ENCODE results near the gene PRSS38. TPM values are rescaled to one million over a fixed set of nuclear protein-coding genes. Genes with fewer than 3 reads are reported as not detected.

PRSS38 gene
- polyA plus RNA-seq, 1 donor (not counting 4 experiments of a cell fraction or from before 2014, with no cell fraction given), result not detected

DNA sequence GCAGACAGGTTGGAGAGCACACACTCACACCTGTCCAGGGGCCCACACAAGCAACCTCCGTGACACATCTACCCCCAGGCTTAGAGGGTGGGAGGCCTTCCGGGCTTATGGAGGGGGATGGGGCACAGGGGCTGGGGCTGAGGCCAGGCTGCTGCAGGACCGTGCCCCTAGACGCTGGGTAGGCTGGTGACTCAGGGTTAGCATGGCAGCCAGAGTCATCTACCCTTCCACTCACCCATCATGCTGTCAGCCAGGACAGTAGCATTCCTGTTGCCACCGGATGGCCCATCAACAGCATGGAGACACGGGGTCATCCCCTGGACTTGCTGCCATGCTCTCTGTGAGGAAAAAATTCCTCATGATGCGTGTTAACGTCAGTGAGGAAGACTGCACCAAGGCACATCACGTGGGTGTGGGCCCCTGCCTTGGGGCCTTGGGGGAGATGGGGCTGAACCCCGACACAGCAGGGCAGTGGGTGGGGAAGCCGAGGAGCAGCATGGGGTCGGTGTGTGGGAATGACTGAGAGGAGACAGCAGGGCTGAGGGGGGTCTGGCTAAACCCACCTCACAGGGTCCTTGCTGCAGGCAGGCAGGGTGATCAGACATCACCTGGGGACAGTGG, 79.5 kb downstream of the PRSS38 start:
- FAIRE-seq (no peak), DNase-seq (ENCODE audit: low read depth, low spot score) (no peak)
- Histone ChIP-seq H4K20me1 (ENCODE audit: control insufficient read depth, extremely low read depth, insufficient read depth, low read length) (no peaks in the 10 kb centered on the region), H3K4me1 (ENCODE audit: control insufficient read depth, extremely low read depth, insufficient read depth, low read length) (peaks cover 3% of the 10 kb centered on the region), H3K36me3 (ENCODE audit: control insufficient read depth in 2 of 2, extremely low read depth in 1 of 2, insufficient read depth in 2 of 2, low read length in 2 of 2) (no peaks in the 10 kb centered on the region), H3K9me1 (ENCODE audit: control insufficient read depth, extremely low read depth, insufficient read depth, low read length) (no peaks in the 10 kb centered on the region), H3K27ac (ENCODE audit: control insufficient read depth, insufficient read depth, low read length) (no peak overlapping the region), H2AFZ (ENCODE audit: control insufficient read depth, low read length) (no peak overlapping the region), H3K9me3 (ENCODE audit: control insufficient read depth, low read depth, low read length) (no peaks in the 10 kb centered on the region), H3K9ac (ENCODE audit: control insufficient read depth, extremely low read depth, insufficient read depth, low read length) (no peak overlapping the region), H3K4me2 (ENCODE audit: control insufficient read depth, extremely low read depth, insufficient read depth, low read depth, low read length) (no peak overlapping the region), H3K4me3 (ENCODE audit: control insufficient read depth in 2 of 3, extremely low read depth in 1 of 3, insufficient read depth in 2 of 3, low read depth in 1 of 3, low read length in 3 of 3) (no peak overlapping the region), H3K79me2 (ENCODE audit: control insufficient read depth, insufficient read depth, low read length) (no peaks in the 10 kb centered on the region), H3K27me3 (ENCODE audit: control insufficient read depth, extremely low read depth, insufficient read depth, low read length) (peaks cover 3% of the 10 kb centered on the region)
- TF ChIP-seq, protein P1, sequence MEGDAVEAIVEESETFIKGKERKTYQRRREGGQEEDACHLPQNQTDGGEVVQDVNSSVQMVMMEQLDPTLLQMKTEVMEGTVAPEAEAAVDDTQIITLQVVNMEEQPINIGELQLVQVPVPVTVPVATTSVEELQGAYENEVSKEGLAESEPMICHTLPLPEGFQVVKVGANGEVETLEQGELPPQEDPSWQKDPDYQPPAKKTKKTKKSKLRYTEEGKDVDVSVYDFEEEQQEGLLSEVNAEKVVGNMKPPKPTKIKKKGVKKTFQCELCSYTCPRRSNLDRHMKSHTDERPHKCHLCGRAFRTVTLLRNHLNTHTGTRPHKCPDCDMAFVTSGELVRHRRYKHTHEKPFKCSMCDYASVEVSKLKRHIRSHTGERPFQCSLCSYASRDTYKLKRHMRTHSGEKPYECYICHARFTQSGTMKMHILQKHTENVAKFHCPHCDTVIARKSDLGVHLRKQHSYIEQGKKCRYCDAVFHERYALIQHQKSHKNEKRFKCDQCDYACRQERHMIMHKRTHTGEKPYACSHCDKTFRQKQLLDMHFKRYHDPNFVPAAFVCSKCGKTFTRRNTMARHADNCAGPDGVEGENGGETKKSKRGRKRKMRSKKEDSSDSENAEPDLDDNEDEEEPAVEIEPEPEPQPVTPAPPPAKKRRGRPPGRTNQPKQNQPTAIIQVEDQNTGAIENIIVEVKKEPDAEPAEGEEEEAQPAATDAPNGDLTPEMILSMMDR (optimal IDR thresholded peaks at IDR 0.05 in 1 of 3, IDR thresholded peaks at IDR 0.05 in 1 of 3, conservative IDR thresholded peaks at IDR 0.05 in 1 of 3; ENCODE audit: extremely low read depth in 1 of 3, insufficient read depth in 2 of 3, low read length in 3 of 3), result no peak
- no peak for TF ChIP-seq EZH2 (IDR thresholded peaks at IDR 0.05; ENCODE audit: low read length)
- dilution Hi-C loops (cut with MboI; ENCODE audit: extremely low pct_ligation_motif_present, low sequenced_read_pairs), result no loop called here

Other genes starting within 250 kb of the PRSS38 start
- gene JMJD4, start 80.4 kb upstream of the PRSS38 start, polyA plus RNA-seq, result 17.1 to 25.0 TPM (median 19.5 TPM) in 3 replicates
- gene SNAP47, start 80.2 kb upstream of the PRSS38 start, polyA plus RNA-seq, result 19.3 to 30.4 TPM (median 24.8 TPM) in 3 replicates
- gene WNT9A, start 132.3 kb downstream of the PRSS38 start, polyA plus RNA-seq, result 1.7 to 2.5 TPM (median 2.3 TPM) in 3 replicates
- 0.07 to 0.15 TPM (median 0.07 TPM) in 3 replicates for gene WNT3A, start 191.3 kb downstream of the PRSS38 start, polyA plus RNA-seq